GM12878 (cell line): ENCODE measurements around the gene MAP3K4. TPM values are rescaled to one million over a fixed set of nuclear protein-coding genes. Genes with fewer than 3 reads are reported as not detected.

Source experiments
- ATAC-seq: fragments of 200-7000 bp; cut with Tn5 transposase; 3 replicates; pipeline ENCODE4 v1.9.1; 2020; ENCODE audit warnings: mild to moderate bottlenecking, moderate library complexity
- BruUV-seq: library from RNA; stranded (reverse); fragments of 400-500 nt; replicated peaks from 2 replicates; lab custom pipeline; 2021; lab: Mats Ljungman, UMichigan
- CTCF ChIA-PET: fragments of 300-600 bp; sonication (Branson Sonifier 250); formaldehyde crosslinking; extraction: SDS; loops from one replicate; lab custom pipeline; 2021; ENCODE audit warnings: inconsistent platforms; lab: Yijun Ruan, JAX
- POLR2A ChIA-PET: fragments of 350-600 bp; formaldehyde crosslinking; extraction: SDS; loops from one replicate; lab custom pipeline; 2021; ENCODE audit warnings: inconsistent platforms; lab: Charles Lee
- RAD21 ChIA-PET: fragments of 300-600 bp; sonication (Branson Sonifier 250); formaldehyde crosslinking; loops from one replicate; lab custom pipeline; 2023; ENCODE audit warnings: antibody characterized with exemption; ENCODE audit not compliant: unreplicated experiment; lab: Charles Lee
- SMC1A ChIA-PET: fragments of 300-600 bp; sonication (Branson Sonifier 250); formaldehyde crosslinking; loops from one replicate; lab custom pipeline; 2023; ENCODE audit not compliant: unreplicated experiment, uncharacterized antibody; lab: Charles Lee
- DNase-seq: peaks from one replicate; pipeline ENCODE4 v3.0.0-alpha.2; 2011; ENCODE audit warnings: low read depth, low spot score
- FAIRE-seq: peaks from 3 replicates; lab custom pipeline; 2011; peaks lifted over from hg19 to GRCh38; lab: Jason Lieb, UNC
- H2AFZ ChIP-seq: 2 replicates; pipeline ENCODE4 v1.6.0; 2011; ENCODE audit warnings: low read depth, low read length, control low read depth; ENCODE audit not compliant: control insufficient read depth
- H3K27ac ChIP-seq: 2 replicates; pipeline ENCODE4 v1.5.1; 2011; ENCODE audit warnings: control low read depth; ENCODE audit not compliant: control insufficient read depth, insufficient read depth
- H3K27me3 ChIP-seq, 2 experiments: replicated peaks in 1 of 2; 2 replicates each; pipeline versions ENCODE4 v1.6.0 to v1.6.1; 2011; ENCODE audit warnings: low read length in 1 of 2; ENCODE audit not compliant: control insufficient read depth in 2 of 2, insufficient read depth in 2 of 2
- H3K36me3 ChIP-seq, 2 experiments: 2 replicates each; pipeline ENCODE4 v1.5.1; 2011; ENCODE audit warnings: low read length in 1 of 2; ENCODE audit not compliant: control insufficient read depth in 2 of 2, insufficient read depth in 2 of 2
- H3K4me1 ChIP-seq: 2 replicates; pipeline ENCODE4 v1.6.1; 2011; ENCODE audit warnings: mild to moderate bottlenecking, low read length, moderate library complexity, mixed read lengths; ENCODE audit not compliant: control insufficient read depth, insufficient read depth
- H3K4me2 ChIP-seq: 2 replicates; pipeline ENCODE4 v1.6.0; 2011; ENCODE audit warnings: control low read depth; ENCODE audit not compliant: control insufficient read depth, insufficient read depth
- H3K4me3 ChIP-seq: fragments of 200-600 bp; sonication (generic); 2 replicates; pipeline ENCODE4 v1.5.1; 2016
- H3K79me2 ChIP-seq: 2 replicates; pipeline ENCODE4 v1.6.0; 2011; ENCODE audit warnings: low read length; ENCODE audit not compliant: control insufficient read depth, insufficient read depth
- H3K9ac ChIP-seq: 2 replicates; pipeline ENCODE4 v1.8.0; 2011; ENCODE audit warnings: low read length, control low read depth, mixed read lengths; ENCODE audit not compliant: control insufficient read depth, insufficient read depth
- H3K9me3 ChIP-seq: replicated peaks from 3 replicates; pipeline ENCODE4 v1.5.1; 2011; ENCODE audit warnings: mild to moderate bottlenecking, low read length; ENCODE audit not compliant: control insufficient read depth, insufficient read depth
- H4K20me1 ChIP-seq: 2 replicates; pipeline ENCODE4 v1.6.0; 2011; ENCODE audit not compliant: control insufficient read depth, insufficient read depth
- LARP7 ChIP-seq: fragments of 450-650 bp; IDR thresholded peaks from 2 replicates; pipeline ENCODE4 v1.6.1; 2017; ENCODE audit warnings: mild to moderate bottlenecking
- MEF2A ChIP-seq: IDR thresholded peaks from 2 replicates; pipeline ENCODE4 v1.6.1; 2011; ENCODE audit warnings: low read depth, mild to moderate bottlenecking, low read length, moderate library complexity; ENCODE audit not compliant: insufficient read depth
- NRF1 ChIP-seq: conservative IDR thresholded peaks from 2 replicates; pipeline ENCODE4 v1.6.1; 2011; ENCODE audit warnings: mild to moderate bottlenecking, low read depth, low read length, improper control_type of control experiment
- PML ChIP-seq: IDR thresholded peaks from 2 replicates; pipeline ENCODE4 v1.6.1; 2012; ENCODE audit warnings: low read length, inconsistent platforms
- RB1 ChIP-seq: fragments of 450-650 bp; formaldehyde crosslinking; IDR thresholded peaks from 2 replicates; pipeline ENCODE4 v1.6.1; 2017; ENCODE audit warnings: mild to moderate bottlenecking, borderline replicate concordance
- SIN3A ChIP-seq: IDR thresholded peaks from 2 replicates; pipeline ENCODE4 v1.6.1; 2012; ENCODE audit warnings: low read depth, low read length, improper control_type of control experiment
- TCF3 ChIP-seq: IDR thresholded peaks from 2 replicates; pipeline ENCODE4 v1.6.1; 2012; ENCODE audit warnings: low read depth, mild to moderate bottlenecking, low read length, borderline replicate concordance; ENCODE audit not compliant: insufficient read depth
- ZZZ3 ChIP-seq: IDR thresholded peaks from 2 replicates; pipeline ENCODE4 v1.6.1; 2011; ENCODE audit warnings: low read depth; ENCODE audit not compliant: control insufficient read depth, insufficient read length
- WGBS: methylation state at CpG from one replicate; pipeline ENCODE4 v1.1.6; 2016; ENCODE audit warnings: low lambda C conversion rate; ENCODE audit not compliant: insufficient replicate concordance, insufficient coverage; ENCODE audit errors: missing lambda C conversion rate; 5-methylcytosine and 5-hydroxymethylcytosine counted together
- in situ Hi-C: fragments of 300-500 bp; cut with MboI; formaldehyde crosslinking; loops from 9 replicates; pipeline ENCODE4 v1.14.3; 2018; ENCODE audit warnings: mixed read lengths
- intact Hi-C: fragments of 100-400 bp; cut with micrococcal nuclease; formaldehyde crosslinking; loops from one replicate; pipeline ENCODE4 v1.14.2; 2022; ENCODE audit not compliant: unreplicated experiment
- polyA plus RNA-seq, 11 experiments: library from polyadenylated mRNA; depleted of rRNA in 4 of 11; unstranded in 6 of 11; stranded (reverse) in 5 of 11; fragments of >200 nt; fragmentation: Nextera tagmentation in 4 of 11; fragmentation: Illumina TruSeq in 1 of 11; extraction: Ambion mirVana in 4 of 11; extraction: Trizol in 1 of 11; gene quantifications; 1 replicate in 1 of 11; 2 replicates in 10 of 11; pipeline versions ENCODE4 v1.2.1 to v1.2.3, GENCODE V29; 2011 to 2016; ENCODE audit warnings: inconsistent platforms in 2 of 11, missing spikeins in 2 of 11, low read depth in 1 of 11
- total RNA-seq, 4 experiments: library from RNA; depleted of rRNA in 3 of 4; stranded (reverse); fragments of >200 nt in 3 of 4; fragmentation: Illumina TruSeq in 1 of 4; extraction: Trizol in 1 of 4; gene quantifications; 2 replicates each; pipeline versions ENCODE4 v1.2.1 to v1.2.3, GENCODE V29; 2013 to 2021
- TF ChIP-seq, protein P1 (sequence below): fragments of 450-650 bp; IDR thresholded peaks from 2 replicates; pipeline ENCODE4 v1.6.1; 2017; ENCODE audit warnings: mild to moderate bottlenecking, moderate library complexity
- TF ChIP-seq, protein P2 (sequence below): fragments of 450-650 bp; IDR thresholded peaks from 2 replicates; pipeline ENCODE4 v1.6.1; 2017; ENCODE audit warnings: antibody characterized with exemption, mild to moderate bottlenecking, moderate library complexity

MAP3K4 gene
- total and polyA plus RNA-seq, 10 of the 15 experiments (the other 5 are each of a cell fraction or from before 2014, with no cell fraction given): 14.0 to 44.5 (median 23.1) TPM

DNA sequence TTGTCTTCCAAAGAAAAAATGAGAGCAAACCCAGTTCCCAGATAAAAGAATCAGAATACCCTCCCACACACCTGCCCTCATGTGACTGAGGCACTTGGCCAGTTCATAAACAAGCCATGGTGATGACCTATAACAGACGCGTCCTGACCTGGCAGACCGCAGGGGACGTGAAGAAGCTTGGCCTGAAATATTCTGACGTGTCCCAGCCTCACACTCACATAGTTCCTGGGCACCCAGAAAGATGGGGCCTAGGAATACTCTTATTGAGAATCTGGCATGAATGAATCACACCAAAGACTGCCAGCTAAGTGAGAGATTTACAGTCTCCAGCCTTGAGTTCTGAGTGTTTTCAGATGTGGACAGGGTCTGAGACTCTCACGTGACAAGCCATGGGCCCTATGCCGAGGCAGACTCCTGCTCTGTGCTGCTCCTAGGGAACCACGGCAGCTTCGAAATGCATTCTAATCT is 17.2 kb upstream of the MAP3K4 start:
- no peak overlapping the region for H3K4me2 ChIP-seq
- ChIA-PET CTCF (no interaction called here), POLR2A (no interaction called here), RAD21 (no interaction called here), SMC1A (no interaction called here)
- H4K20me1 ChIP-seq: no peaks in the 10 kb centered on the region
- no peak overlapping the region for H3K9ac ChIP-seq
- no peak for ATAC-seq
- WGBS: 83% methylated on average over 9 of the region's 9 CpGs
- no peaks in the 10 kb centered on the region for H3K9me3 ChIP-seq
- no peaks in the 10 kb centered on the region for H3K36me3 ChIP-seq
- H3K27me3 ChIP-seq: peaks cover 0 to 1% of the 10 kb centered on the region in 2 experiments; a peak in 2 of 4 replicates
- BruUV-seq: no TSS peak
- no peak for TF ChIP-seq LARP7
- TF ChIP-seq RB1: no peak
- no peak for TF ChIP-seq TCF3
- TF ChIP-seq SIN3A: no peak
- TF ChIP-seq, protein P1, sequence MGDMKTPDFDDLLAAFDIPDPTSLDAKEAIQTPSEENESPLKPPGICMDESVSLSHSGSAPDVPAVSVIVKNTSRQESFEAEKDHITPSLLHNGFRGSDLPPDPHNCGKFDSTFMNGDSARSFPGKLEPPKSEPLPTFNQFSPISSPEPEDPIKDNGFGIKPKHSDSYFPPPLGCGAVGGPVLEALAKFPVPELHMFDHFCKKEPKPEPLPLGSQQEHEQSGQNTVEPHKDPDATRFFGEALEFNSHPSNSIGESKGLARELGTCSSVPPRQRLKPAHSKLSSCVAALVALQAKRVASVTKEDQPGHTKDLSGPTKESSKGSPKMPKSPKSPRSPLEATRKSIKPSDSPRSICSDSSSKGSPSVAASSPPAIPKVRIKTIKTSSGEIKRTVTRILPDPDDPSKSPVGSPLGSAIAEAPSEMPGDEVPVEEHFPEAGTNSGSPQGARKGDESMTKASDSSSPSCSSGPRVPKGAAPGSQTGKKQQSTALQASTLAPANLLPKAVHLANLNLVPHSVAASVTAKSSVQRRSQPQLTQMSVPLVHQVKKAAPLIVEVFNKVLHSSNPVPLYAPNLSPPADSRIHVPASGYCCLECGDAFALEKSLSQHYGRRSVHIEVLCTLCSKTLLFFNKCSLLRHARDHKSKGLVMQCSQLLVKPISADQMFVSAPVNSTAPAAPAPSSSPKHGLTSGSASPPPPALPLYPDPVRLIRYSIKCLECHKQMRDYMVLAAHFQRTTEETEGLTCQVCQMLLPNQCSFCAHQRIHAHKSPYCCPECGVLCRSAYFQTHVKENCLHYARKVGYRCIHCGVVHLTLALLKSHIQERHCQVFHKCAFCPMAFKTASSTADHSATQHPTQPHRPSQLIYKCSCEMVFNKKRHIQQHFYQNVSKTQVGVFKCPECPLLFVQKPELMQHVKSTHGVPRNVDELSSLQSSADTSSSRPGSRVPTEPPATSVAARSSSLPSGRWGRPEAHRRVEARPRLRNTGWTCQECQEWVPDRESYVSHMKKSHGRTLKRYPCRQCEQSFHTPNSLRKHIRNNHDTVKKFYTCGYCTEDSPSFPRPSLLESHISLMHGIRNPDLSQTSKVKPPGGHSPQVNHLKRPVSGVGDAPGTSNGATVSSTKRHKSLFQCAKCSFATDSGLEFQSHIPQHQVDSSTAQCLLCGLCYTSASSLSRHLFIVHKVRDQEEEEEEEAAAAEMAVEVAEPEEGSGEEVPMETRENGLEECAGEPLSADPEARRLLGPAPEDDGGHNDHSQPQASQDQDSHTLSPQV: no peak
- TF ChIP-seq ZZZ3: no peak
- TF ChIP-seq MEF2A: no peak
- TF ChIP-seq, protein P2, sequence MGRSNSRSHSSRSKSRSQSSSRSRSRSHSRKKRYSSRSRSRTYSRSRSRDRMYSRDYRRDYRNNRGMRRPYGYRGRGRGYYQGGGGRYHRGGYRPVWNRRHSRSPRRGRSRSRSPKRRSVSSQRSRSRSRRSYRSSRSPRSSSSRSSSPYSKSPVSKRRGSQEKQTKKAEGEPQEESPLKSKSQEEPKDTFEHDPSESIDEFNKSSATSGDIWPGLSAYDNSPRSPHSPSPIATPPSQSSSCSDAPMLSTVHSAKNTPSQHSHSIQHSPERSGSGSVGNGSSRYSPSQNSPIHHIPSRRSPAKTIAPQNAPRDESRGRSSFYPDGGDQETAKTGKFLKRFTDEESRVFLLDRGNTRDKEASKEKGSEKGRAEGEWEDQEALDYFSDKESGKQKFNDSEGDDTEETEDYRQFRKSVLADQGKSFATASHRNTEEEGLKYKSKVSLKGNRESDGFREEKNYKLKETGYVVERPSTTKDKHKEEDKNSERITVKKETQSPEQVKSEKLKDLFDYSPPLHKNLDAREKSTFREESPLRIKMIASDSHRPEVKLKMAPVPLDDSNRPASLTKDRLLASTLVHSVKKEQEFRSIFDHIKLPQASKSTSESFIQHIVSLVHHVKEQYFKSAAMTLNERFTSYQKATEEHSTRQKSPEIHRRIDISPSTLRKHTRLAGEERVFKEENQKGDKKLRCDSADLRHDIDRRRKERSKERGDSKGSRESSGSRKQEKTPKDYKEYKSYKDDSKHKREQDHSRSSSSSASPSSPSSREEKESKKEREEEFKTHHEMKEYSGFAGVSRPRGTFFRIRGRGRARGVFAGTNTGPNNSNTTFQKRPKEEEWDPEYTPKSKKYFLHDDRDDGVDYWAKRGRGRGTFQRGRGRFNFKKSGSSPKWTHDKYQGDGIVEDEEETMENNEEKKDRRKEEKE: no peak
- no peak for TF ChIP-seq PML
- TF ChIP-seq NRF1: no peak
- no peaks in the 10 kb centered on the region for H3K4me1 ChIP-seq
- H3K4me3 ChIP-seq: no peak overlapping the region
- no peaks in the 10 kb centered on the region for H3K79me2 ChIP-seq
- FAIRE-seq: no peak
- no peak overlapping the region for H3K27ac ChIP-seq
- no peak overlapping the region for H2AFZ ChIP-seq
- in situ Hi-C loops: no loop called here
- intact Hi-C loops: no loop called here
- DNase-seq: no peak
